Cardiac fibroblast (primary cell): Measurements from ENCODE around the gene SORBS2.
A peak's percentile ranks its signal among the peaks of the same experiment; 100 is the strongest.

Experiments
- DNase-seq, 2 donors: peaks; one replicate each; pipeline versions ENCODE4 v3.0.0 to v3.0.0-alpha.2; 2010; ENCODE audit warnings: low read depth in 2 of 2
- H3K4me3 ChIP-seq, 2 donors: replicated peaks in 1 of 2; 1 replicate in 1 of 2; 2 replicates in 1 of 2; pipeline ENCODE4 v1.5.1; 2011; ENCODE audit warnings: low read depth in 2 of 2, low read length in 2 of 2, mild to moderate bottlenecking in 2 of 2, moderate library complexity in 1 of 2
- CTCF ChIP-seq: IDR thresholded peaks from one replicate; pipeline ENCODE4 v1.5.1; 2011; ENCODE audit warnings: low read depth, mild to moderate bottlenecking, low read length, inconsistent platforms

SORBS2 gene

GRCh38 chr4:185589067-185589836 lies 222.7 kb downstream of the SORBS2 start:
- no peak for TF ChIP-seq CTCF
- DNase-seq = peak; percentile 59 to 63
- H3K4me3 ChIP-seq = no peak overlapping the region

DNA sequence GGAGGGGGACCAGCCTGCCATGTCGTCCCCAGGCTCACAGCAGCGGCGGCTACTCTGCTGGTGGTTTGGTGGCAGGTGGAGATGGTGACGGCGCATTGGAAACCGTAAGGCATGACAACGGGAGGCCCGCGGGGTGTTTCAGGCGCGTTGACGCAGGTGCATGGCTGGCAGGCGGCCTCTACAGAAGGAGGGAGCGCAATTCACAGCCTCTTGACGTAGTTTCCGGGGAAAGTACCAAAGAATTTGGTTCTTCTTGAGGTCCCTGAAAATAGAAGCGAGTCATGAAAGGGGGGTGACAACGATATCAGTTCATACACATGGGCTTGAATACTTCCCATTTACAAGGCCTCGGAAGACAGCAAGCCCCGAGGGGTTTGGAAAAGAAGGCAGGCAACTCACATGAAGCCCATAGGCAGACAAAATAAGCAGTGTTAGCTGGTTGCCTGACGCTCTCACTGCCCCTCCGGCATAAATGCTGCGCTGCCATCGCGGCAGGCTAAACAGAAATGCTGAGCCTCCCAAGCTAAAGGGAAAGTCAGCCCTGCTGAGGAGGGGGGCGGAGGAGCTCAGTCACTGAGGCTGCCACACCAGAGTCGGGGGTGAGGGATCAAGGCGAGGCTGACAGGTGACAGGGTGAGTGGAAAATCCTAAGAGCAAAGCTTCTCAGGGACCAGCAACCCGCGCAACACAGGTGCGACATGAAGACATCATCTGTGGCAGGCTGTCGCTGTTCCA lies 224.4 kb downstream of the SORBS2 start:
- no peak overlapping the region for H3K4me3 ChIP-seq
- no peak for DNase-seq
- no peak for TF ChIP-seq CTCF

DNA sequence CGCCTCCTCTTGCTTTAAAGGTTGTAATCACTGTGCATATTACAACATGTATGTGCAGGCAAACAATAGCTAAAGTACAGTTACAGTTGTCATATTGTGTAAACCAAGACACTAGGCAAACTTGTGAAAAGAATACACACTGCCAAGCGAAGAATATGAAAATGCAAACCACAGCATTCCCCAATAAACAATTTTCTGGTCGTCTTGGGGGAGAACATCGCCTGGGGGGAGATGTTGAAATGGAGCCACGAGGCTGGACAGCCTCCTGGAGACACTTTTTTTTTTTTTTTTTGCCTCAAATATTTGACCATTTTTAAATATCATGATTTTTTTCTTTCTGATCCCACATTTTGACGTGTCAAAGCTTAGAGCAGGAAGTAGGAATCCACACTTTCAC lies 225.0 kb downstream of the SORBS2 start:
- no peak for DNase-seq
- no peak overlapping the region for H3K4me3 ChIP-seq
- no peak for TF ChIP-seq CTCF

GRCh38 chr4:185585211-185585610 lies 226.8 kb downstream of the SORBS2 start:
- no peak overlapping the region for H3K4me3 ChIP-seq
- no peak for TF ChIP-seq CTCF
- DNase-seq = no peak

GRCh38 chr4:185583813-185584212 lies 228.2 kb downstream of the SORBS2 start:
- no peak for TF ChIP-seq CTCF
- DNase-seq = no peak
- H3K4me3 ChIP-seq = no peak overlapping the region

DNA sequence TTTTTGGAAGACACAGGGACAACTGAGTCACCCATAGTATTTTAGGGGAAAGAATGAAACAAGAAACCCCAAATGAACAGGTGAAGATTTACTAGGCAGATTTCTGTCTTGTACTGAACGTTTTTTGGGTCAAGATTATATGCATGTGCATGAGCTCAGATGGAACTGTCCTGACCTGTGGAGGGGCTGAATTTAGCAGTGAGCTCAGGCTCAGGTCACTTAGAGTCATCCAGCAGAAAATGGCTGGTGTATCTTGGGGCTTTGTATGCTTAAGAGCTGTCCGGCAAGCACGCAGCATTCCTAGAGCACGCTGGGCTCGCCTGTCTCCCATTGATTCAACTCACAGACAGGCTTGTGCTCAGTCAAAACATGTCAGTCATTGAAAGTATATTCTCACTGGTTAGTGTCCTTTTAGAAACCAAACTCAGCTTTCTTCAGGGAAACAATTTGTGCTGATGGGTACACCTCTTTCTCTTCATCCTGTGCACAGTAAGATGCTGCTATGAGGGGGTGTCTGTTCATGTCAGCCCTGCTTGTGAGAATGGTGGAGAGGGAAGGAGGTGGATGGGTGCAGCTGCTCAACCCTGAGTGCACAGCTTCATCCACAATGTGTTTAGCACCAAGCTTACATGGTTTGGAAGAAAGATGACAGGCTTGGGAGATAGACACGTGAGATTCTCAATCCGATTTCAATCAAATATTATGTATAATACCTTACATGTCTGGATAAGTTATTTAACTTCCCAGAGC lies 229.2 kb downstream of the SORBS2 start:
- DNase-seq = no peak
- no peak for TF ChIP-seq CTCF
- H3K4me3 ChIP-seq = no peak overlapping the region
